ENCODE data around the gene KIF26B. TPM values are rescaled to one million over a fixed set of nuclear protein-coding genes. Genes with fewer than 3 reads are reported as not detected.

The KIF26B gene
- polyA plus RNA-seq, 2 of the 4 experiments (the other 2 are of a cell fraction): 0.01 to 0.04 TPM

DNA sequence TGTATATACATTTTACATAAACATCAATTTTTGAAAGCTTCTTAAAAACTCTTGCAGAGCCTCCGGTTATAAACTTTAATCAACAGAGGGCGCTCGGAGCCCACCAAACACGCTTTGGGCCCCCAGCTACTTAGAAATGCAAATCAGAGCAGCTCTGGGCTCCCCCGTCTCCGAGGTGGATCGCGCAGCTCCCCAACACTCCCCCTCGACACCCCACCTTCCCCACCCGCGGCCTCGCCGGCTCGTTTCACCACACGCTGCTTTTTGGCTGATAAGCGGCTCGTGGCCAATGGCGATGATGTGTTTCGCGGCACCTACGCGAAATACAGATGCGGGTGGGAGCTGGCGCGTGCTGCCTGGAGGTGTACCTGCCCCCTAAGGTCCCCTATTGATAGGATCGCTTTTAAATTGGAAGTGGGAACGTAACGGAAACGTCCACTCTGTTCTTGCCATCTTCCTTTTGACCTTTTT is 1.7 kb upstream of the KIF26B start (continued):
- TF ChIP-seq MYC (IDR thresholded peaks at IDR 0.05; ENCODE audit: borderline replicate concordance, low read length) (no peak), CTCF (IDR thresholded peaks at IDR 0.05) (peak; percentile 94), PBX3 (IDR thresholded peaks at IDR 0.05) (no peak), CBX8 (IDR thresholded peaks at IDR 0.05) (no peak), GATA3 (IDR thresholded peaks at IDR 0.05; ENCODE audit: borderline replicate concordance) (no peak), RAD21 (conservative IDR thresholded peaks at IDR 0.05 in 1 of 2, IDR thresholded peaks at IDR 0.05 in 1 of 2) (peak; percentile 87 to 96), SMC3 (IDR thresholded peaks at IDR 0.05) (peak; percentile 79)

- ChIA-PET CTCF (interaction anchor here (0.6 to 5.5 kb wide), 42 partner anchors 11 to 1623 kb away, joined by 3 to 46 read pairs (median 3); no protein-coding TSS in a partner anchor), POLR2A (no interaction called here)
- H3K4me3 ChIP-seq: peak overlapping the region; percentile 64
- TF ChIP-seq ZNF302 (CRISPR knock-in tag; IDR thresholded peaks at IDR 0.05) (no peak), RAD21 (conservative IDR thresholded peaks at IDR 0.05 in 1 of 2, IDR thresholded peaks at IDR 0.05 in 1 of 2) (no peak), CBX8 (IDR thresholded peaks at IDR 0.05) (0 out of 2 replicates have a peak, but pooled peaks have one; percentile 55), MAX (IDR thresholded peaks at IDR 0.05) (peak; percentile 66; the same call in 1 of the 2 replicates), TP53 (CRISPR knock-in tag; IDR thresholded peaks at IDR 0.05) (no peak), E2F6 (IDR thresholded peaks at IDR 0.05; ENCODE audit: borderline replicate concordance, low read depth) (peak; percentile 72), NPAS2 (CRISPR knock-in tag; IDR thresholded peaks at IDR 0.05; ENCODE audit: borderline replicate concordance) (no peak)
- TF ChIP-seq, protein P1, sequence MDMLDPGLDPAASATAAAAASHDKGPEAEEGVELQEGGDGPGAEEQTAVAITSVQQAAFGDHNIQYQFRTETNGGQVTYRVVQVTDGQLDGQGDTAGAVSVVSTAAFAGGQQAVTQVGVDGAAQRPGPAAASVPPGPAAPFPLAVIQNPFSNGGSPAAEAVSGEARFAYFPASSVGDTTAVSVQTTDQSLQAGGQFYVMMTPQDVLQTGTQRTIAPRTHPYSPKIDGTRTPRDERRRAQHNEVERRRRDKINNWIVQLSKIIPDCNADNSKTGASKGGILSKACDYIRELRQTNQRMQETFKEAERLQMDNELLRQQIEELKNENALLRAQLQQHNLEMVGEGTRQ (IDR thresholded peaks at IDR 0.05): peak; percentile 57; the same call in 1 of the 2 replicates
- 3% methylated on average over 25 of the region's 76 CpGs for WGBS (ENCODE audit: missing lambda C conversion rate)
- DNase-seq (ENCODE audit: low read depth in 1 of 2, low spot score in 1 of 2): peak; percentile 20 to 46
- peak overlapping the region in 1 of 2 experiments; percentile 72; a peak in 4 of 6 replicates for H3K27ac ChIP-seq
- peaks cover 4% of the 10 kb centered on the region for H3K9me3 ChIP-seq
- FAIRE-seq: no peak
- peak overlapping the region; percentile 99 for H3K4me2 ChIP-seq
- peak; percentile 3 to 9 for ATAC-seq
- H3K4me1 ChIP-seq: peaks cover 8% of the 10 kb centered on the region; the same call in 1 of the 3 replicates
These were observed 995 bp upstream of the KIF26B start for GRCh38 chr1:245153552-245154428.

DNA sequence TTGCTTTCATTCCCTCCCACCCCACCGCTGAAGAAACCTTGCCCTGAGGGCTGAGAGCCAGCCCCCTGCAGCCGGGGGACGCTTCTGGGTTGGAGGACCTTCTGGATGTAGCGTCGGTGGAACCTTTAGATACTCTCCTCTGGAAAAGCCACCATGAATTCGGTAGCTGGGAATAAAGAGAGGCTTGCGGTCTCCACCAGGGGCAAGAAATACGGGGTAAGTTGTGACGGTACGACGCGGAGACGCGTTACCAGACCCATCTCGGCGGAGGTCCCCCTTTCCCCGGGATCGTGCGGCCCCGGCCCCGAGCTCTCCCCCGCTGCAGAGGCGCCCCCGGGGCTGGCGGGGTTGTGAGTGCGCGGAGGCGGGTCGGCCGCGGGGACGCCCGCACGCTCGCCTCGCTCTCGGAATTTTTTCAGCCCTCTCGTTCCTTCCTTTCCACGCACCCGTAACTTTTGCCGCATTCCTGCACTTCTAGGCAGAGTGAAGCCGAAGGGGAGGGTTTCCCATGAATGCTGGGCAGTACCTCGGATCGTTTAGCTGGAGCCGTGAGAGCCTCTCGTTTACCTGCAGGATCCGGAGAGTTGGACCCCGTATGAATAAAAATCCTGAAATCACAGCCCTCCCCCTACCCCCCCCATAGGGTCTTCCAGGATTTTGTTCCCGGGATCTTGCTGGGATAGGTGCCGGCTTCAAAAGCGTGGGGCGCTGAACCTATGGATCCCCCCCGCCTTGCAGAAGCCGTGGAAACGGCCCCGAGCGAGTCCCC is 671 bp downstream of the KIF26B start:
- H3K27ac ChIP-seq: no peak overlapping the region; a peak in 1 of 6 replicates
- ATAC-seq: peak; percentile 42 to 61
- CTCF ChIA-PET: interaction anchor here (0.6 to 5.8 kb wide), 23 partner anchors 13 to 1595 kb away, joined by 3 to 46 read pairs (median 4); no protein-coding TSS in a partner anchor

More for the DNA sequence above, 671 bp downstream of the KIF26B start:
- POLR2A ChIA-PET: interaction anchor here (0.5 kb wide), 1 partner anchor 234 kb away, joined by 8 read pairs; no protein-coding TSS in a partner anchor
- Histone ChIP-seq H3K4me3 (peak overlapping the region; percentile 64), H3K4me2 (peak overlapping the region; percentile 99), H3K9me3 (peaks cover 17% of the 10 kb centered on the region), H3K4me1 (peaks cover 8% of the 10 kb centered on the region; the same call in 1 of the 3 replicates)
- DNase-seq (ENCODE audit: low read depth in 1 of 2, low spot score in 1 of 2) (peak; percentile 32 to 57), FAIRE-seq (no peak)
- TF ChIP-seq RNF2 (IDR thresholded peaks at IDR 0.05; ENCODE audit: borderline replicate concordance, low read depth) (0 out of 2 replicates have a peak, but pooled peaks have one; percentile 69), NFE2L2 (conservative IDR thresholded peaks at IDR 0.05; ENCODE audit: low read length) (no peak), RAD21 (conservative IDR thresholded peaks at IDR 0.05 in 1 of 2, IDR thresholded peaks at IDR 0.05 in 1 of 2) (no peak), CEBPB (IDR thresholded peaks at IDR 0.05) (no peak), PBX3 (IDR thresholded peaks at IDR 0.05) (no peak), CBX8 (IDR thresholded peaks at IDR 0.05) (peak; percentile 31; the same call in 1 of the 2 replicates), ZNF302 (CRISPR knock-in tag; IDR thresholded peaks at IDR 0.05) (no peak)
- 6% methylated on average over 29 of the region's 57 CpGs for WGBS (ENCODE audit: missing lambda C conversion rate)

All from A549 (cell line).